Measurements from ENCODE around the gene SEPTIN6.

Gene SEPTIN6

GRCh38 chrX:119693040-119693995 lies at the start of gene SEPTIN6:
Gene SEPTIN6, minus strand, starts transcription at chrX:119693168. Its CDS starts 63 bp downstream, at chrX:119693105.
- DNase-seq (ENCODE audit: extremely low read depth in 1 of 2, low read depth in 1 of 2): peak; percentile 63 to 67

GRCh38 chrX:119738742-119739141 lies 45.8 kb upstream of the SEPTIN6 start:
- no peak for DNase-seq (ENCODE audit: extremely low read depth in 1 of 2, low read depth in 1 of 2)

DNA sequence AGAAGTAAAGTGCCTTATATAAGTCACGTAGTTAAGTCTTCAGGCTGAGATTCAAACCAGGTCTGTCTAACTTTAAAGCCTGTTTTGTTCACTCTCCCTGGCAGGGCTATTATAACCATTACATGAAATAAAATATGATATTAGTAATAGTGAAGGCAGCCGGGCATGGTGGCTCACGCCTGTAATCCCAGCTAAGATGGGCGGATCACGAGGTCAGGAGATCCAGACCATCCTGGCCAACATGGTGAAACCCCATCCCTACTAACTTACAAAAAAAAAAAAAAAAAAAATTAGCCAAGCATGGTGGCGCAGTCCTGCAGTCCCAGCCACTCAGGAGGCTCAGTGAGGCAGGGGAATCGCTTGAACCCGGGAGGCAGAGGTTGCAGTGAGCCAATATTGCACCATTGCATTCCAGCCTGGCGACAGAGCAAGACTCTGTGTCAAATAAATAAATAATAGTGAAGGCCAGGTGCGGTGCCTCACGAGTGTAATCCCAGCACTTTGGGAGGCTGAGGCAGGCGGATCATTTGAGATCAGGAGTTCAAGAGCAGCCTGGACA lies 43.3 kb upstream of the SEPTIN6 start:
- no peak for DNase-seq (ENCODE audit: extremely low read depth in 1 of 2, low read depth in 1 of 2)

- DNase-seq (ENCODE audit: extremely low read depth in 1 of 2, low read depth in 1 of 2): no peak
These were observed 42.5 kb upstream of the SEPTIN6 start for GRCh38 chrX:119735467-119735866.

GRCh38 chrX:119734897-119735339 lies 42.0 kb upstream of the SEPTIN6 start:
- no peak for DNase-seq (ENCODE audit: extremely low read depth in 1 of 2, low read depth in 1 of 2)

GRCh38 chrX:119729408-119730201 lies 36.6 kb upstream of the SEPTIN6 start:
- DNase-seq (ENCODE audit: extremely low read depth in 1 of 2, low read depth in 1 of 2): peak; percentile 29 to 44

DNA sequence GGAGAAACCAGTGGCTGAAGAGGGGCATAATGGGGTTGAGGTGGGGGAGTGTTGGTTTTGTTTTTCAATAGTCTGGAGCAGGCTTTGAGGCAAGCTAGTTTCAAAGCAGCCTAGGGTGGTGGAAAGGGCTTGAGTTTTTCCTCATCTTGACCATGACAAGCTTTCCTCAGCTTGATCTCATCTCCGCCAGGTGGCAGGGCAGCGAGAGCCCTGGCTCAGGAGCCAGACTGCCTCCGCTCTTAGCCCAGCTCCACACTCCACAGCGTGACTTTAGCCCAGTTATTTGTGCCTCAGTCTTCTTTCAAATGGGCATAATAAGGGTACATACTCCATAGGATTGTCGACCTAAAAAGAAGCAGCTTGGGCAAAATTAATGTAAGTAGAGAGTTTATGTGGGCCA lies 35.5 kb upstream of the SEPTIN6 start:
- DNase-seq (ENCODE audit: extremely low read depth in 1 of 2, low read depth in 1 of 2): no peak

- DNase-seq (ENCODE audit: extremely low read depth in 1 of 2, low read depth in 1 of 2): no peak
These were observed 34.1 kb upstream of the SEPTIN6 start for GRCh38 chrX:119726900-119727555.

- no peak for DNase-seq (ENCODE audit: extremely low read depth in 1 of 2, low read depth in 1 of 2)
These were observed 29.0 kb upstream of the SEPTIN6 start for GRCh38 chrX:119721926-119722325.

- DNase-seq (ENCODE audit: extremely low read depth in 1 of 2, low read depth in 1 of 2): no peak
These were observed 28.5 kb upstream of the SEPTIN6 start for GRCh38 chrX:119721487-119721886.

DNA sequence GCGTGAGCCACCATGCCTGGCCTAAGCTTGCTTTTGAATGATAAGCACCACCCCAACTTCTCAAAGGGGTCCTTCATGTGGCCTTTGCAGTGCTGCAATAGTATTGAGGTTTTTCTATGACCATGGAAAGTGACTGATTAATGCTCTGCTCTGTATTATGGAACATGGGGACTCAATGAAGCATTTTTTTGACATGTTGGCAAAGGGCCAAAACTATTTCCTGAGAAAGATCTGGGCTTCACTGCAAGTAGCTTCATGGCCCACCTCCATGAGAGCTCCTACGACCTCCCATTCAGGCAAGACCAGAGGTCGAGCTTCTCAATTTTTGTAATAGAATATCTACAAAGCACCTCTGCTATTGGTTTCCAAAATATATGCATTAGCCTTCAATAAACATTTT lies 16.7 kb upstream of the SEPTIN6 start:
- DNase-seq (ENCODE audit: extremely low read depth in 1 of 2, low read depth in 1 of 2): no peak

- no peak for DNase-seq (ENCODE audit: extremely low read depth in 1 of 2, low read depth in 1 of 2)
These were observed 16.0 kb upstream of the SEPTIN6 start for GRCh38 chrX:119708936-119709335.

DNA sequence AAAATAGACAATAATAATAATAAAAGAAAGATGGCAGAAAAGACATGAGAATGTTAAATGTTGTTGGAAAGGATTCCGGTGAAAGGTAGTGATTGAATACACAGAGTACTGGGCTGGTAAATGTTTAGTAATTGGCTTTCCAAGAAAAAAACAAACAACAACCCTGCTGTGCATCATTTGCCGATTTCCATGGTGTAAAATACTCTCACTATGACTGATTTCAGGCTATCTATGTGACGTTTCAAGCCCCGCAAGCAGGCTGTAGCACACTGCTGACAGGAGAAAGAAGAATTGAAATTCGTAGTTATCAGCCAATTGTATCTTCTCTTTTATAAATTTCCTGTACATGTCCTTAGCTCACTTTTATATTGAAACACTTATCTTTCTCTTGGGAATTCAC lies 13.6 kb upstream of the SEPTIN6 start:
- DNase-seq (ENCODE audit: extremely low read depth in 1 of 2, low read depth in 1 of 2): no peak

DNA sequence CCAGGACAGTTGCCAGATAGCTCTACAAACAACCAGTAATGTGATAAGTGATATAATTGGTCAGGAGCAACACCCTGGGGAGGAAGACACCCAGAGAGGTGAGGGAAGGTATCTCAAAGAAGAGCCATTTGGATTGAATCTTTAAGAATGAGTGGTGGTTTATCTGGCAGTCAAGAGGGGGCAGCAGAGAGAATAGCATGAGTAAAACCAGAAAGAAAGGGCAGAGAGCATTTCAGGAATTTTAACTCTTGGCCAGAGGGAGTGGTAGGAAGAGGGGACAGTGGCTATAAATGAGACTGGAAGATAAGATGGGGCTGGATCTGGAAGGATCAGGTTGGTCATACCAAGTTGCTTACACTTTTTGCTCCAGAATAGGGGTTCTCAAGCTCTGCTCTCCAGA lies 5.9 kb upstream of the SEPTIN6 start:
- no peak for DNase-seq (ENCODE audit: extremely low read depth in 1 of 2, low read depth in 1 of 2)

GRCh38 chrX:119696251-119696890 lies 3.4 kb upstream of the SEPTIN6 start:
- DNase-seq (ENCODE audit: extremely low read depth in 1 of 2, low read depth in 1 of 2): no peak

GRCh38 chrX:119695535-119696050 lies 2.6 kb upstream of the SEPTIN6 start:
- no peak for DNase-seq (ENCODE audit: extremely low read depth in 1 of 2, low read depth in 1 of 2)

DNA sequence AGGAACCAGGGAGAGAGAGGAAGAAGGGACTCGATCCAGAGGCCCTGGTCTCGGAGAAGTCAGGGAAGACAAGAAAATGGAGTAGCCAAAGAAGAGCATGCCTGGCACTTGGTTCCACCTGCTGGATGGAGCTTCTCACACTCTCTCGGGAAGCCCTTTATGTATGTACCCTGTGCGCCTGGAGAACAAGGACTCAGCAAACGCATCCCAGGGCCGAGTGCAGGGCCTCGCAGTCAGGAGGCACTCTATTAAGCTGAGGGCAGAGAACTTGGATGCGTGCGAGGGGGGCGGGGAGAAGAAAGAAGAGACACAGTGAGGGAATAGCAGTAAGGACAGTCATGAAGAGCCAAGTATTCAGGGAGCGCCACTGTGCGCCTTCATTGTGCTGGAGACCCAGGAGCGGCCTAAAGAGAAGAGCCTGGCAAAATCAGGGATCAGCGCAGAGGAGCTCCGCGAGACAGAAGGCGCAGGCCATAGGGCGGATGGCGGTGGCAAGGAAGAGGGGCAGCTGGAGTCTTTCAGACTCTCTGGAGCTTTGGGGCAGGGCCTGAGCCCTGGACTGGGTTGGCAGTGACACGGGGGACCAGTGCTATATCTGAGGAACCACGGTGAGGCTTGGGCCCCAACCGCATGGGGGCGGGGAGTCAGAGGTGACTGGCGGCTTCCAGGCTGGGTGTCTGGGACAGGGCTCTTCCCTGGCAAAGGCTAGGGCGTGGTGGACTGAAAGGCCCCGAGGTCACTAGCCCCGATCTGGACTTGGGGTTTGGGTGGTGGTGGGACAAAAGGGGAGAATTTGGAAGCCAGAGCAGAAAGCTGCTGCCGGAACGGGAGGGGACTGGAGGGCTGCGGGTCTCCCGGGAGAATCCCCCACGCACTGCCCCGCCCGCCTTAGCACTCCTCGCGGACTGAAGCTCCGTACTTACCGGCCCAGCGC lies 1.9 kb upstream of the SEPTIN6 start:
- no peak for DNase-seq (ENCODE audit: extremely low read depth in 1 of 2, low read depth in 1 of 2)

- DNase-seq (ENCODE audit: extremely low read depth in 1 of 2, low read depth in 1 of 2): no peak
These were observed 1.1 kb upstream of the SEPTIN6 start for GRCh38 chrX:119693996-119694451.

Measured in activated CD8-positive, alpha-beta memory T cell treated with anti-CD3 and anti-CD28 coated beads for 1 hour (primary cell).